BE2C (cell line): ENCODE measurements around the gene ADSL.

ENCODE experiments used
- DNase-seq: peaks from one replicate; pipeline ENCODE4 v3.0.0-alpha.2; 2020
- H3K27me3 ChIP-seq: fragments of 250-450 bp; sonication (Bioruptor Pico); 2 replicates; pipeline ENCODE4 v1.5.1; 2020; ENCODE audit warnings: mild to moderate bottlenecking
- H3K36me3 ChIP-seq: fragments of 250-450 bp; sonication (Bioruptor Pico); 2 replicates; pipeline ENCODE4 v1.5.1; 2020; ENCODE audit warnings: mild to moderate bottlenecking
- H3K4me1 ChIP-seq: fragments of 250-450 bp; sonication (Bioruptor Pico); 2 replicates; pipeline ENCODE4 v1.5.1; 2020
- H3K4me3 ChIP-seq: 2 replicates; pipeline ENCODE4 v1.5.1; 2011; ENCODE audit warnings: low read depth, low read length
- H3K9me3 ChIP-seq: fragments of 250-450 bp; sonication (Bioruptor Pico); 2 replicates; pipeline ENCODE4 v1.5.1; 2020
- TF ChIP-seq, protein P1 (sequence below): IDR thresholded peaks from 2 replicates; pipeline ENCODE4 v1.5.1; 2012; ENCODE audit warnings: mild to moderate bottlenecking, low read depth, low read length

The ADSL gene

DNA sequence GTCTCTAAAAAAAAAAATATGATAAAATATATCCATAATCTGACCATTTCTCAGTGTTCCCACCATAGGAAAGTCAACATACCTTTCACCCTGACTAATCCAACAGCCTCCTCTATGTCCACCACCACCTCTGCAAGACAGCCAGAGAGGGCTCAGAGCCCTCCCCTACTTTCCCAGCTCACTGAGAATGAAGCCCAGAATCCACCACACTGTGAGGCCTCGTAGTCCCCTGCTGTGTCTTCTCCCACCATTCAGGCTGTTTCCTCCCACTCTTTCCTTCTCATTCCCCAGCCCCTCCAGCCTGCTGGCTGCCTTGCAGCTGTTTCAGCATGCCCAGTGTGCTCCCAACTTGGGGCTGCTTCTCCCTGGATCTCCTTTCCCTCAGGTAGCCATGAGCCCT lies 51.1 kb downstream of the ADSL start:
- H3K4me1 ChIP-seq, result no peaks in the 10 kb centered on the region
- H3K9me3 ChIP-seq, result no peaks in the 10 kb centered on the region
- TF ChIP-seq, protein P1, sequence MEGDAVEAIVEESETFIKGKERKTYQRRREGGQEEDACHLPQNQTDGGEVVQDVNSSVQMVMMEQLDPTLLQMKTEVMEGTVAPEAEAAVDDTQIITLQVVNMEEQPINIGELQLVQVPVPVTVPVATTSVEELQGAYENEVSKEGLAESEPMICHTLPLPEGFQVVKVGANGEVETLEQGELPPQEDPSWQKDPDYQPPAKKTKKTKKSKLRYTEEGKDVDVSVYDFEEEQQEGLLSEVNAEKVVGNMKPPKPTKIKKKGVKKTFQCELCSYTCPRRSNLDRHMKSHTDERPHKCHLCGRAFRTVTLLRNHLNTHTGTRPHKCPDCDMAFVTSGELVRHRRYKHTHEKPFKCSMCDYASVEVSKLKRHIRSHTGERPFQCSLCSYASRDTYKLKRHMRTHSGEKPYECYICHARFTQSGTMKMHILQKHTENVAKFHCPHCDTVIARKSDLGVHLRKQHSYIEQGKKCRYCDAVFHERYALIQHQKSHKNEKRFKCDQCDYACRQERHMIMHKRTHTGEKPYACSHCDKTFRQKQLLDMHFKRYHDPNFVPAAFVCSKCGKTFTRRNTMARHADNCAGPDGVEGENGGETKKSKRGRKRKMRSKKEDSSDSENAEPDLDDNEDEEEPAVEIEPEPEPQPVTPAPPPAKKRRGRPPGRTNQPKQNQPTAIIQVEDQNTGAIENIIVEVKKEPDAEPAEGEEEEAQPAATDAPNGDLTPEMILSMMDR, result no peak
- H3K4me3 ChIP-seq, result no peak overlapping the region
- no peak for DNase-seq
- no peaks in the 10 kb centered on the region for H3K27me3 ChIP-seq
- peaks cover 14% of the 10 kb centered on the region for H3K36me3 ChIP-seq

DNA sequence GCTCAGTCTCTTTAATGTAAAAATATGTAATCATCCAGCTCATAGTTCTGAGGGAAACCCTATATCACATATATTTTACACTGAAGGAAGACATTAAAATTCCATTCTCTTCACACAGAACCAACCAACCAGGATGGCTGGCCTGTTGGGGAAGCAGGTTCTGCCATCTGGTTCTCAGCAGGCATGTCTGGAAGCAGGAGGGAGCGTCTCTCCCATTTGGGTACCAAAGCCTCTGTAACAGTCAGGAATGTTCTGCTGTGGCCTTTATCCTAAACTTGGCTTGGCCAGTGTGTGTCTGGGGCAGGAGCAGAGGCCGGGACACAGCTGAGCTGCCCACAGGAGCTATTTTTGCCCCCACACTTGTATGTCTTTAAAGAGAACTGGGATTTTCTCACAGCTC lies 53.3 kb downstream of the ADSL start:
- H3K4me1 ChIP-seq, result no peaks in the 10 kb centered on the region
- H3K36me3 ChIP-seq, result peaks cover 23% of the 10 kb centered on the region
- no peaks in the 10 kb centered on the region for H3K9me3 ChIP-seq
- no peak overlapping the region for H3K4me3 ChIP-seq
- no peak for DNase-seq
- TF ChIP-seq, protein P1, result no peak
- no peaks in the 10 kb centered on the region for H3K27me3 ChIP-seq

DNA sequence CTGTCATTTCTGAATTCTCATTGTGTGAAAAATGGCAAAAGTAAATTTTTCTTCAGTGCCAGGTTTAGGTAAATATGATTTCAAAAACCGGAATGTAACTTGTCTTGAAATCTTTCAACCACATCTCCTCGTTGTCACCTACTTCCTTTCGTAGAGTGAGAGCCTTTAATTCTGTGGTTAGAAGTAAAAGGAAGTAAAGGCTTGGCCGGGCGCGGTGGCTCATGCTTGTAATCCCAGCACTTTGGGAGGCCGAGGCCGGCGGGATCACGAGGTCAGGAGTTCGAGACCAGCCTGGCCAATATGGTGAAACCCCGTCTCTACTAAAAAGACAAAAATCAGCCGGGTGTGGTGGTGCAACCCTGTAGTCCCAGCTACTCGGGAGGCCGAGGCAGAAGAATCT lies 53.9 kb downstream of the ADSL start:
- no peaks in the 10 kb centered on the region for H3K27me3 ChIP-seq
- H3K4me1 ChIP-seq, result no peaks in the 10 kb centered on the region
- no peak overlapping the region for H3K4me3 ChIP-seq
- H3K36me3 ChIP-seq, result peaks cover 29% of the 10 kb centered on the region
- H3K9me3 ChIP-seq, result no peaks in the 10 kb centered on the region
- TF ChIP-seq, protein P1, result no peak
- no peak for DNase-seq

DNA sequence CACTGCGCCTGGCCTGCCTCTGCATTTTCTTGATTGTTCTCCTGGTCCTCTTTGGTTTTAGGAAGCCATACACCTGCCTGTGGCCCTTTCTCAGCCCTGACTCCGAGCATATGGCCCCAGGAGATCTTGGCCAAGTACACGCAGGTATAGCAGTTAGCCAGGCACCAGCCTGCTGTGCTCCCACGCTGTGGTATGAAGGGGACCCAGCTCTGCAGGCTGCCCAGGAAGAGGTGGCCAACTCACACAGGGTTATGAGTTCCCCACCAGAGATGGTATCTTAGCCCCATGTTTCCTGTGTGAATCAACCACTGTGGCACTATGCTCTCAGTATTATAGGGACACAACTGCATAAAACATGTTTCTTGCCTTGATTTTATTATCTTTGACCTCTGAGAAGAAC lies 55.2 kb downstream of the ADSL start:
- TF ChIP-seq, protein P1, result no peak
- H3K4me1 ChIP-seq, result no peaks in the 10 kb centered on the region
- H3K9me3 ChIP-seq, result no peaks in the 10 kb centered on the region
- H3K4me3 ChIP-seq, result no peak overlapping the region
- no peak for DNase-seq
- no peaks in the 10 kb centered on the region for H3K27me3 ChIP-seq
- peaks cover 42% of the 10 kb centered on the region for H3K36me3 ChIP-seq

DNA sequence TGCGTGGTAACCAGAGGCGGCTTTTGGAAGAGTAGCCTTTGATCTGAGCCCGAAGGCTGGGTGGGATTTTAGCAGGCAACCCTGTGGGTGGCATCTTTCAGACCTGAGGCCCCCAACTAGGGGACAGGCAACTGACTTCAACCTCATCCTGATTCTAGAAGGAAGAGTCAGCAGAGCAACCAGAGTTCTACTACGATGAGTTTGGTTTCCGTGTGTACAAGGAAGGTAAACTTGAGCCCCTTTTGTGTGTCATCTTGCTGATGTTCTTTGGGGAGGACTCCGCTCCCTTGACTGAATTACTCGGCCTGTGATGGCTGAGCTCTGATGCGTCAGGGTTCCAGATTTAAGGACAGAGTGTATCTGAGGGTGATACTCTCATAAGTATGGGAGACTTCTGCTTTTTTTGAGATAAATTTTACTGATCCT lies 55.7 kb downstream of the ADSL start:
- Histone ChIP-seq H3K9me3 (no peaks in the 10 kb centered on the region), H3K36me3 (peaks cover 47% of the 10 kb centered on the region), H3K4me1 (no peaks in the 10 kb centered on the region), H3K27me3 (no peaks in the 10 kb centered on the region), H3K4me3 (no peak overlapping the region)
- DNase-seq, result no peak
- TF ChIP-seq, protein P1, result no peak

DNA sequence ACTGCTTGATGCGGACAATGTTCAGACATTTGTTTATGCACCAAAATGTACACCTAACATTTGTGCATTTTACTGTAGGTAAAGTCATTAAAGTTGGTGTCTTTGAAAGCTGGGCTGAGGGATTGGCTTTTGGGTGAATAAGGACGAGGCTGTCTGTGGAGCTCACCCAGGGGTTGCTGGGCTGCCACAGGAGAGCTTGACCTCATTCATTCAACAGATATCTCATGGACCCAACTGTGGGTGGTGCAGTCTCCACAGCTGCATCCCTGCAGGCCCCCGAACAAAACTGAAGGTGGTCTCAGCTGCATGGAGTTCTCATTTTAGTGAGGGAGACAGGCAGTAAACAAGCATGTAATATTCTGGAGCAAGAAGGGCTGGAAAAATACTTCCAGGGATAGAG lies 56.8 kb downstream of the ADSL start:
- H3K4me1 ChIP-seq, result no peaks in the 10 kb centered on the region
- TF ChIP-seq, protein P1, result no peak
- H3K9me3 ChIP-seq, result no peaks in the 10 kb centered on the region
- DNase-seq, result no peak
- H3K27me3 ChIP-seq, result no peaks in the 10 kb centered on the region
- H3K4me3 ChIP-seq, result no peak overlapping the region
- H3K36me3 ChIP-seq, result peaks cover 59% of the 10 kb centered on the region
